ENCODE data around the gene MEP1A. TPM values are rescaled to one million over a fixed set of nuclear protein-coding genes. Genes with fewer than 3 reads are reported as not detected.

MEP1A gene
- total RNA-seq, 2 donors from 2014 or later: not detected

DNA sequence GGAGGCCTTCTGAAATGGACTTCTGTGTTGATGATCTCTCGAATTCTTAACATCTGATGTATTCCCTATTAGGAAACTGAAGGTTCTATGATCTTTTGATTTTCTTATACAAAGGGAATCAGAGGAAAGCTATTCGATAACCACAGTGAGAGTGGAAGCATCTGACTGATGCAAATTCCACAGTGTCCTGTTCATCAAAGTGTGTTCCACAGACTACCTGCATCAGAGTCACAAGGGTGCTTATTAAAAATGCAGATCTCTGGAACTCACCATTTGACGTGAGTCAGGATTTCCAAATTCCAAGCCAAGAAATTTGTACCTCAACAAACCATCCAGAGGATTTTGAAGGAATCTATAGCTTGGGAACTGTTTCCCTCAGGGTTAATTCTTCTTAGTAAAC lies 4.4 kb upstream of the MEP1A start:
- Histone ChIP-seq H3K4me1 (ENCODE audit: control insufficient read depth in 1 of 2, low read depth in 2 of 2) (no peaks in the 10 kb centered on the region), H3K27ac (no peak overlapping the region), H3K36me3 (no peaks in the 10 kb centered on the region), H3K9me3 (no peaks in the 10 kb centered on the region), H3K27me3 (replicated peaks; ENCODE audit: insufficient read depth) (no peaks in the 10 kb centered on the region), H3K4me3 (no peak overlapping the region)
- DNase-seq (ENCODE audit: low spot score) (no peak), ATAC-seq (ENCODE audit: insufficient number of reproducible peaks, low FRiP score, low read depth) (no peak)
- TF ChIP-seq, protein P1, sequence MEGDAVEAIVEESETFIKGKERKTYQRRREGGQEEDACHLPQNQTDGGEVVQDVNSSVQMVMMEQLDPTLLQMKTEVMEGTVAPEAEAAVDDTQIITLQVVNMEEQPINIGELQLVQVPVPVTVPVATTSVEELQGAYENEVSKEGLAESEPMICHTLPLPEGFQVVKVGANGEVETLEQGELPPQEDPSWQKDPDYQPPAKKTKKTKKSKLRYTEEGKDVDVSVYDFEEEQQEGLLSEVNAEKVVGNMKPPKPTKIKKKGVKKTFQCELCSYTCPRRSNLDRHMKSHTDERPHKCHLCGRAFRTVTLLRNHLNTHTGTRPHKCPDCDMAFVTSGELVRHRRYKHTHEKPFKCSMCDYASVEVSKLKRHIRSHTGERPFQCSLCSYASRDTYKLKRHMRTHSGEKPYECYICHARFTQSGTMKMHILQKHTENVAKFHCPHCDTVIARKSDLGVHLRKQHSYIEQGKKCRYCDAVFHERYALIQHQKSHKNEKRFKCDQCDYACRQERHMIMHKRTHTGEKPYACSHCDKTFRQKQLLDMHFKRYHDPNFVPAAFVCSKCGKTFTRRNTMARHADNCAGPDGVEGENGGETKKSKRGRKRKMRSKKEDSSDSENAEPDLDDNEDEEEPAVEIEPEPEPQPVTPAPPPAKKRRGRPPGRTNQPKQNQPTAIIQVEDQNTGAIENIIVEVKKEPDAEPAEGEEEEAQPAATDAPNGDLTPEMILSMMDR (IDR thresholded peaks at IDR 0.05): no peak

DNA sequence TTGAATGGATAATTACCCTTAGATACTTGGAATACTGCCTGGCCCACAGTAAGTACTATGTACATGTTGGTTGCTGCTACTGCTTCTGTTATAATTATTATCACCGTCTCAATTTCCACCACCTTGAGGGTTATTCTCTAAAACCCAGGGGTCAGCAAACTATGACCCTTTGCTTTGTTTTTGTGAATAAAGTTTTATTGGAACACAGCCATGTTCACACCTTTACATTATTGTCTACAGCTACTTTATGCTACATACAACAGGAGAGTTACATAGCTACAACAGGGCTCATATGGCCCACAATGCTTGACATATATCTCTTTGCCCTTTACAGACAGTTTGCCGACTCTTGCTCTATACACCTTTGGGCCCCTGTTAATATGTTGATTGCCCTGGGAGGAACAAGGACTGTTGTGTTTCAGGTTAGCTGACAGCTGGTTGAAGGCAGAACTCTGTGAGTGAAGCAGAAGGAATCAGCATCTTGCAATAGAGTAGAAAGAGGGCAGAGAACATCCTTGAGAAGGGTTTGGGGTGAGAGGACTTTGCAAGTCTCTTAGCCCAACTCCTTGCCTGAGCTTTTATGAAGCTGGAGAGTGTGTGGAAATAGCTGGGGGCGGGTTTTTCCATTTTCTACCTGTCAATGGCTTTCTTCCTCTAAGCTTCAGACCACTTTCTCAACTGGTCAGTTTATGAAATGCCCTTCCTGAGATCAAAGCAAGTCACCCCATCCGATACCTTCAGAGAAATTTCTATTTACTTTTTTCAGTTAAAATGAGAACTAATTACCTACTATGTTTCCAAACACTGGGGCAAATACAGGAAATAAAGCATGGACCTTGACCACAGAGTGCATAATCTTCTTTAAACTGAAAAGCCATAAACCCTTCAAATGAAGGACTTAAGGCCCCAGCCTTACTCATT lies 3.5 kb upstream of the MEP1A start:
- no peaks in the 10 kb centered on the region for H3K4me1 ChIP-seq (ENCODE audit: control insufficient read depth in 1 of 2, low read depth in 2 of 2)
- no peaks in the 10 kb centered on the region for H3K27me3 ChIP-seq (replicated peaks; ENCODE audit: insufficient read depth)
- no peak for ATAC-seq (ENCODE audit: insufficient number of reproducible peaks, low FRiP score, low read depth)
- H3K27ac ChIP-seq: no peak overlapping the region
- no peak for DNase-seq (ENCODE audit: low spot score)
- no peak overlapping the region for H3K4me3 ChIP-seq
- TF ChIP-seq, protein P1 (IDR thresholded peaks at IDR 0.05): no peak
- no peaks in the 10 kb centered on the region for H3K36me3 ChIP-seq
- H3K9me3 ChIP-seq: no peaks in the 10 kb centered on the region

DNA sequence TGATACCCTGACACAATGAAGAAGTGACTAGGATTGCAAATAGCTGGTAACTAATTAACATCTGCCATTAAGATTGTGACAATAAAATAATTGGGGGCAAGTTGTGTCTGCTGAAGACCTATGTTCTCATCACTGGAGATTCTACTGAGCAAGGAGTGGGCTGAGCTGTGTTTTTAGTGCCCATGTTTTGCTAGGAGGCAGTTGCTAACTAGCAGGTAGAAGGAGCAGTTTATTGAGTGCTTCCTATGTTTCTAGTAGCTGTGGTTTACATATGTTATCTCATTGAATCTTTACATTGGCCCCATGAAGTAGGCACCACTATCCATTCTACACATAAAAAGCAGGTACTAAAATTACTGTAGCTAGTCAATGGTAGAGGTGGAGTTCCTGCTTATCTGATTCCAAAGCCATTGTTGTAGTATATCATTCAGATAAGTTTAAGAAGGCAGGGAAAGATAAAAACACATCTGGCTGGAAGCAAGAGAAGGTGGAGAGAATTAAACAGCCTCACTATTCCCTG lies 2.8 kb upstream of the MEP1A start:
- no peak for ATAC-seq (ENCODE audit: insufficient number of reproducible peaks, low FRiP score, low read depth)
- Histone ChIP-seq H3K36me3 (no peaks in the 10 kb centered on the region), H3K27me3 (replicated peaks; ENCODE audit: insufficient read depth) (no peaks in the 10 kb centered on the region), H3K27ac (no peak overlapping the region), H3K9me3 (no peaks in the 10 kb centered on the region), H3K4me1 (ENCODE audit: control insufficient read depth in 1 of 2, low read depth in 2 of 2) (no peaks in the 10 kb centered on the region), H3K4me3 (no peak overlapping the region)
- no peak for DNase-seq (ENCODE audit: low spot score)
- TF ChIP-seq, protein P1 (IDR thresholded peaks at IDR 0.05): no peak

DNA sequence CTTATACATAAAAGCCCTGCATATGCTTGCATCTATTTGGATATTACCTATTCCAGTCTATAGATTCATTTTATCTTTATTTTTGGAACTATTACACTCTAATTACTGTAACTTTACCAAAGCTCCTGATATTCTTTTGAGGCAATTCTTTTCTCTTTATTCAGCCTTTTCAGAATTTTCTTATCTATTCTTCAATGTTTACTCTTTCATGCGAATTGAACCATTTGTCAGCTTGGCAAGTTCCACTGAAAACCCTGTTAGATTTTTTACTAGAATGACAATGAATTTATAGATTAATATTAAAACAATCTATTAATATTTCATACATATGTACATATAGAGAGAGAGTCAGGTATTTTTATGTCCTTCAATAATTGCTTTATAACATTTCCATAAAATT lies 554 bp upstream of the MEP1A start:
- Histone ChIP-seq H3K4me1 (ENCODE audit: control insufficient read depth in 1 of 2, low read depth in 2 of 2) (no peaks in the 10 kb centered on the region), H3K4me3 (no peak overlapping the region), H3K27ac (no peak overlapping the region), H3K36me3 (no peaks in the 10 kb centered on the region), H3K9me3 (no peaks in the 10 kb centered on the region), H3K27me3 (replicated peaks; ENCODE audit: insufficient read depth) (no peaks in the 10 kb centered on the region)
- TF ChIP-seq, protein P1 (IDR thresholded peaks at IDR 0.05): no peak
- ATAC-seq (ENCODE audit: insufficient number of reproducible peaks, low FRiP score, low read depth): no peak
- no peak for DNase-seq (ENCODE audit: low spot score)

DNA sequence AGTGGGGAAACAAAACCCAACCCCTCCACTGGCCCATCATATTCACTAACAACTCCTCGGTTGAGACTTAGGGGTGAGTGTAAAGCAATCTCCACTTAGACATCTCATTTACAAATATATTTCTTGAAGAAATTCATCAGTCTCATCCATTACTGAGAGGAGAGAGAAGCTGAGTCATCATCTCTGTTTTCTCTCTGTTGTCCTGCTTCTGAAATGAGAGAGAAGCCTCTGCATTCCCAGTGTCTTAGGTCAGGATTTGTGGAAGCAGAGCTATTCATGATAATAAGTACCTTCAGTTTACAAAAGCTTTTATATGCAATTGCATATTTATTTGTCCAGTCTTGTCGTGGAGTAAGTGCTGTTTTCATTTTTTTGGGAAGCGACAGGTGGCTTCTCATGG lies 879 bp downstream of the MEP1A start:
- Histone ChIP-seq H3K27me3 (replicated peaks; ENCODE audit: insufficient read depth) (no peaks in the 10 kb centered on the region), H3K4me1 (ENCODE audit: control insufficient read depth in 1 of 2, low read depth in 2 of 2) (no peaks in the 10 kb centered on the region), H3K9me3 (no peaks in the 10 kb centered on the region), H3K36me3 (no peaks in the 10 kb centered on the region), H3K27ac (no peak overlapping the region), H3K4me3 (no peak overlapping the region)
- TF ChIP-seq, protein P1 (IDR thresholded peaks at IDR 0.05): no peak
- no peak for ATAC-seq (ENCODE audit: insufficient number of reproducible peaks, low FRiP score, low read depth)
- no peak for DNase-seq (ENCODE audit: low spot score)

Measured in thoracic aorta (tissue), 2 donors.